Measurements from ENCODE around the gene ADAM19. TPM values are rescaled to one million over a fixed set of nuclear protein-coding genes. Genes with fewer than 3 reads are reported as not detected.

ADAM19 gene
- total RNA-seq, 4 donors from 2014 or later = 2.4 to 25.6 (median 15.3) TPM

DNA sequence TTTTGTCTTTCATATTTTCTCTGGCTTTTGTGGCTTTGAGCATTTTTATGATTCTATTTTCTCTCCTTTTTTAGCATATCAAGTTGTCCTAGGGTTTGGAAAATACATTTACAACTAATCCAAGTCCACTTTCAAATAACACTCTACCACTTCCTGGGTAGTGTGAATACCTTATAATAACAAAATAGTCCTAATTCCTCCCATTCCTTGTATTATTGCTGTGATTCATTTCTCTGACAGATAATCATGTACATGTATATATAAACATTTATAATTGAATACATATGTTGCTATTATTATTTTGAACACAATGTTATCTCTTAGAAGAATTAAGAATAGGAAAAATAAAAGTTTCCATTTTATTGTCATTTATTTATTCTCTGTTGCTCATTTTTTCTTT, 14.9 kb upstream of the ADAM19 start:
- DNase-seq = no peak
- intact Hi-C loops (cut with DNase I; ENCODE audit: low total_unique reads) = no loop called here
- H3K9me3 ChIP-seq = no peaks in the 10 kb centered on the region
- no peaks in the 10 kb centered on the region for H3K36me3 ChIP-seq
- H3K27me3 ChIP-seq = no peaks in the 10 kb centered on the region
- no peak overlapping the region for H3K27ac ChIP-seq
- no peak for TF ChIP-seq POLR2A (IDR thresholded peaks at IDR 0.05)
- TF ChIP-seq, protein P1, sequence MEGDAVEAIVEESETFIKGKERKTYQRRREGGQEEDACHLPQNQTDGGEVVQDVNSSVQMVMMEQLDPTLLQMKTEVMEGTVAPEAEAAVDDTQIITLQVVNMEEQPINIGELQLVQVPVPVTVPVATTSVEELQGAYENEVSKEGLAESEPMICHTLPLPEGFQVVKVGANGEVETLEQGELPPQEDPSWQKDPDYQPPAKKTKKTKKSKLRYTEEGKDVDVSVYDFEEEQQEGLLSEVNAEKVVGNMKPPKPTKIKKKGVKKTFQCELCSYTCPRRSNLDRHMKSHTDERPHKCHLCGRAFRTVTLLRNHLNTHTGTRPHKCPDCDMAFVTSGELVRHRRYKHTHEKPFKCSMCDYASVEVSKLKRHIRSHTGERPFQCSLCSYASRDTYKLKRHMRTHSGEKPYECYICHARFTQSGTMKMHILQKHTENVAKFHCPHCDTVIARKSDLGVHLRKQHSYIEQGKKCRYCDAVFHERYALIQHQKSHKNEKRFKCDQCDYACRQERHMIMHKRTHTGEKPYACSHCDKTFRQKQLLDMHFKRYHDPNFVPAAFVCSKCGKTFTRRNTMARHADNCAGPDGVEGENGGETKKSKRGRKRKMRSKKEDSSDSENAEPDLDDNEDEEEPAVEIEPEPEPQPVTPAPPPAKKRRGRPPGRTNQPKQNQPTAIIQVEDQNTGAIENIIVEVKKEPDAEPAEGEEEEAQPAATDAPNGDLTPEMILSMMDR (IDR thresholded peaks at IDR 0.05) = no peak
- H3K4me1 ChIP-seq = no peaks in the 10 kb centered on the region
- no peak overlapping the region for H3K4me3 ChIP-seq

DNA sequence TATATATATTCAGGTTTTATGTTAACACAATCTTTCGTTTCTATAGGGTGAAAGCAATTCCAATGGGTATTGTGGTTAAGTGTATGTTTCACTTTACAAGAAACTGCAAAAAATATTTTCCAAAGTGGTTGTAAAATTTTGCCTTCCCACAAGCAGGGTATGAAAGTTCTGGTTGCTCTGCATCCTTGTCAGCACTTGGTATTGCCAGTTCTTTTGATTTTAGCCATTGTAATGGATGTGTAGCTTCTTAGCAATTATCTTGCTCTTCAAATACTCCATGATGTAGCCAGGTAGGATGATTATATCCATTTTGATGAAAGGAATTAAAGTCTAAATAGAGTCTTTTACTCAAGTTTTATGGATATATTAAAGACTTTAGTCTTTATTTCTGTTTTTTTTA, 9.1 kb upstream of the ADAM19 start:
- Histone ChIP-seq H3K27ac (no peak overlapping the region), H3K36me3 (no peaks in the 10 kb centered on the region), H3K4me3 (no peak overlapping the region), H3K27me3 (no peaks in the 10 kb centered on the region), H3K4me1 (no peaks in the 10 kb centered on the region), H3K9me3 (no peaks in the 10 kb centered on the region)
- intact Hi-C loops (cut with DNase I; ENCODE audit: low total_unique reads) = no loop called here
- TF ChIP-seq POLR2A (IDR thresholded peaks at IDR 0.05) = no peak
- TF ChIP-seq, protein P1 (IDR thresholded peaks at IDR 0.05) = no peak
- no peak for DNase-seq

DNA sequence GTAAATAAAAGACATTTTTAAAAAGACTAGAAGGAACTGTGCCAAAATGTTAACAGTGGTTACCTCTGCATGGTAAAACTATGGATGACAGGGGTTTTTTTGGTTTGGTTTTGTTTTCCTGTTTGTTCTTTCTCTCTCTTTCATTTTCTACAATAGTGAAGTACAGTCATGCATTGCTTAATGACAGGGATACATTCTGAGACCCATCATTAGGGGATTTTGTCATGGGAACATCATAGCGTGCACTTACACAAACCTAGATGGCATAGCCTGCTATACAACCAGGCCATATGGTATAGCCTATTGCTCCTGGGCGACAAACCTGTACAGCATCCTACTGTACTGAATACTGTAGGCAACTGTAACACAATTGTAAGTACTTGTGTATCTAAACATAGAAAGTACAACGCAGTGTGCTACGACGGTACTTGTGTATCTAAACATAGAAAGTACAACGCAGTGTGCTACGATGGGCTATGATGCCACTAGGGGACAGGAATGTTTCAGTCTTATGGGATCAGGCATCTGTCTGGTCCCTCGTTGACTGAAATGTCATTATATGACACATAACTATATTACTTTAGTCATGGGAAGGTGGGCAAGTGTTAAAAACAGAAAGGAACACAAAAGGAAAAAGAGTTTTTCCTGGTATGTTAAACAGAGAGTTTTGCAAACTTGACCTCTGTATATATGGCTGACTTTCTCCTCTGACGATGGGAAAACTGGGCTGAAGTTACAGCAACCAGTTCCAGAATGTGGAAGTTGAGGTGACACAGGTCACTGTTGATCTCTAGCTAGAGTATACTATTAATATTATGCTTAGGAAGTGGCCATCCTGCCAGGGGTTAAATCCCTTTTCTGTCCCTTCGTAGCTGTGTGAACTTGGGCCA, 7.4 kb upstream of the ADAM19 start:
- intact Hi-C loops (cut with DNase I; ENCODE audit: low total_unique reads) = no loop called here

GRCh38 chr5:157581901-157582300, 6.3 kb upstream of the ADAM19 start:
- TF ChIP-seq, protein P1 (IDR thresholded peaks at IDR 0.05) = no peak
- no peak for TF ChIP-seq POLR2A (IDR thresholded peaks at IDR 0.05)
- no peak overlapping the region for H3K27ac ChIP-seq
- intact Hi-C loops (cut with DNase I; ENCODE audit: low total_unique reads) = no loop called here

More for the DNA sequence above, 7.4 kb upstream of the ADAM19 start:
- Histone ChIP-seq H3K36me3 (no peaks in the 10 kb centered on the region), H3K9me3 (no peaks in the 10 kb centered on the region), H3K4me3 (no peak overlapping the region), H3K27ac (no peak overlapping the region), H3K27me3 (no peaks in the 10 kb centered on the region), H3K4me1 (no peaks in the 10 kb centered on the region)
- TF ChIP-seq, protein P1 (IDR thresholded peaks at IDR 0.05) = no peak
- TF ChIP-seq POLR2A (IDR thresholded peaks at IDR 0.05) = no peak
- DNase-seq = no peak

DNA sequence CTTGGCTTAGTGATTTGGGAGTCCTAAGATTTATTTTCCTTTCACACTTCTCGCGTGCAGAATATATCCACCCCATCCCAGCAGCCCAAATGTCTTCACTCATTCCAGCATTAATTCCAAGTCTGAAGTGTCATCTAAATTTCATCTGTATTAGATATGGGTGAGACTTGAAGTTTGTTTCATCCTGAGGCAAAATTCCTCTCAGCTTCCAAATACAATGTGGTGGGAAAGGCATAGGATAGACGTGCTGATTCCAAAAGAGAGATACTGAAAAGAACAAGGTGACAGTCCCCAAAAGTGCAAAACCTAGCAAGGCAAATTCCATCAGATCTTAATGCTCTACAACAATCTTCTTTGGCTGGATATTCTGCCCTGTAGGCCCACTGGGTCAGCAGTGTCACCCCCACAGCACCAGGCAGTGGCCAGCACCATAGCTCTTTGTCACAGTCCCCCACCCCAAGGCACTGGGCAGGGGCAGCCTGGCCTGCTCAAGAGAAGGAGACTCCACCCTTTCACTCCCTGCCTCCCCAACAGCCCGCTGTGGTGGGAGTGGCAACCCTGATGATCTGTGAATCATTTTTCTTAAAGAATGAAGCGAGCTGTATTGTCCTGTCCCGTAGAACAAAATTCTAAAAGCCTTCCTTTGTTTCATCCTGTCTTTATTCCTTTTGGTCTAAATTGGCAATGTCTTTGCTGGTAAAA, 2.7 kb upstream of the ADAM19 start:
- Histone ChIP-seq H3K4me3 (no peak overlapping the region), H3K9me3 (no peaks in the 10 kb centered on the region), H3K4me1 (no peaks in the 10 kb centered on the region), H3K36me3 (no peaks in the 10 kb centered on the region), H3K27ac (no peak overlapping the region), H3K27me3 (no peaks in the 10 kb centered on the region)
- no peak for TF ChIP-seq POLR2A (IDR thresholded peaks at IDR 0.05)
- TF ChIP-seq, protein P1 (IDR thresholded peaks at IDR 0.05) = no peak
- intact Hi-C loops (cut with DNase I; ENCODE audit: low total_unique reads) = loop anchor here (10.0 kb wide), 1 partner anchor 63 kb away; no protein-coding TSS in a partner anchor
- no peak for DNase-seq

More at GRCh38 chr5:157581901-157582300, 6.3 kb upstream of the ADAM19 start:
- Histone ChIP-seq H3K4me1 (no peaks in the 10 kb centered on the region), H3K27me3 (no peaks in the 10 kb centered on the region), H3K9me3 (no peaks in the 10 kb centered on the region), H3K4me3 (no peak overlapping the region), H3K36me3 (no peaks in the 10 kb centered on the region)
- DNase-seq = no peak

All from uterus (tissue), 4 donors.